Sigmoid colon (tissue), 7 donors: ENCODE data around the gene NGF. TPM values are rescaled to one million over a fixed set of nuclear protein-coding genes. Genes with fewer than 3 reads are reported as not detected.

Source experiments
- DNase-seq: peaks from one replicate; pipeline ENCODE4 v3.0.0-alpha.2; 2019
- H3K27ac ChIP-seq, 4 donors: fragments of 200-600 bp; sonication (generic); one replicate each; pipeline ENCODE4 v1.5.1; 2016 to 2019; ENCODE audit warnings: mild to moderate bottlenecking in 1 of 4
- H3K27me3 ChIP-seq, 3 donors: fragments of 200-600 bp; sonication (generic); one replicate each; pipeline ENCODE4 v1.5.1; 2019; ENCODE audit warnings: mild to moderate bottlenecking in 1 of 3
- H3K36me3 ChIP-seq, 4 donors: fragments of 200-600 bp; sonication (generic); one replicate each; pipeline ENCODE4 v1.5.1; 2016 to 2019
- H3K4me1 ChIP-seq, 4 donors: fragments of 200-600 bp; sonication (generic); one replicate each; pipeline ENCODE4 v1.5.1; 2017 to 2019
- H3K4me3 ChIP-seq, 4 donors: fragments of 200-600 bp; sonication (generic); one replicate each; pipeline ENCODE4 v1.5.1; 2017 to 2019; ENCODE audit warnings: mild to moderate bottlenecking in 2 of 4, moderate library complexity in 1 of 4
- H3K9me3 ChIP-seq, 4 donors: fragments of 200-600 bp in 3 of 4; sonication (generic) in 3 of 4; one replicate each; pipeline versions ENCODE4 v1.5.1 to v1.6.1; 2013 to 2019
- EP300 ChIP-seq, 4 donors: sonication (generic); formaldehyde crosslinking; IDR thresholded peaks; one replicate each; pipeline ENCODE4 v1.6.1; 2017; ENCODE audit warnings: antibody characterized with exemption in 4 of 4
- POLR2A ChIP-seq, 2 donors: fragments of 450-650 bp; IDR thresholded peaks; one replicate each; pipeline ENCODE4 v1.6.1; 2016; ENCODE audit warnings: antibody characterized with exemption in 2 of 2, mild to moderate bottlenecking in 2 of 2, moderate library complexity in 2 of 2
- POLR2AphosphoS5 ChIP-seq, 4 donors: sonication (generic); formaldehyde crosslinking; IDR thresholded peaks; one replicate each; pipeline ENCODE4 v1.6.1; 2017; ENCODE audit warnings: antibody characterized with exemption in 4 of 4
- WGBS, 2 donors: extraction: QIAGEN DNeasy Blood & Tissue Kit; methylation state at CpG; one replicate each; pipeline ENCODE4 v1.1.7; 2013; 5-methylcytosine and 5-hydroxymethylcytosine counted together
- intact Hi-C: fragments of 100-400 bp; cut with DNase I; formaldehyde crosslinking; loops from one replicate; pipeline ENCODE4 v1.15.1; 2023
- polyA plus RNA-seq, 3 donors: library from polyadenylated mRNA; stranded (reverse); fragments of 200-250 nt; gene quantifications; one replicate each; pipeline ENCODE4 v1.2.3, GENCODE V29; 2013
- total RNA-seq, 4 donors: library from RNA; depleted of rRNA; stranded (reverse); fragments of >200 nt; gene quantifications; one replicate each; pipeline ENCODE4 v1.1.0, GENCODE V29; 2016
- TF ChIP-seq, protein P1 (sequence below), 4 experiments: fragments of 450-650 bp in 3 of 4; fragments of 200-600 bp in 1 of 4; IDR thresholded peaks; one replicate each; pipeline ENCODE4 v1.5.1; 2016 to 2019; ENCODE audit warnings: antibody characterized with exemption in 4 of 4, mild to moderate bottlenecking in 3 of 4, moderate library complexity in 2 of 4
- donor health status: healthy with polysubstance abuse.
- donor health status: Bipolar disorder and iron deficiency.
- donor health status: healthy.

The NGF gene
- total and polyA plus RNA-seq, 7 donors, result 0.83 to 5.6 (median 3.9) TPM; not detected in 2

DNA sequence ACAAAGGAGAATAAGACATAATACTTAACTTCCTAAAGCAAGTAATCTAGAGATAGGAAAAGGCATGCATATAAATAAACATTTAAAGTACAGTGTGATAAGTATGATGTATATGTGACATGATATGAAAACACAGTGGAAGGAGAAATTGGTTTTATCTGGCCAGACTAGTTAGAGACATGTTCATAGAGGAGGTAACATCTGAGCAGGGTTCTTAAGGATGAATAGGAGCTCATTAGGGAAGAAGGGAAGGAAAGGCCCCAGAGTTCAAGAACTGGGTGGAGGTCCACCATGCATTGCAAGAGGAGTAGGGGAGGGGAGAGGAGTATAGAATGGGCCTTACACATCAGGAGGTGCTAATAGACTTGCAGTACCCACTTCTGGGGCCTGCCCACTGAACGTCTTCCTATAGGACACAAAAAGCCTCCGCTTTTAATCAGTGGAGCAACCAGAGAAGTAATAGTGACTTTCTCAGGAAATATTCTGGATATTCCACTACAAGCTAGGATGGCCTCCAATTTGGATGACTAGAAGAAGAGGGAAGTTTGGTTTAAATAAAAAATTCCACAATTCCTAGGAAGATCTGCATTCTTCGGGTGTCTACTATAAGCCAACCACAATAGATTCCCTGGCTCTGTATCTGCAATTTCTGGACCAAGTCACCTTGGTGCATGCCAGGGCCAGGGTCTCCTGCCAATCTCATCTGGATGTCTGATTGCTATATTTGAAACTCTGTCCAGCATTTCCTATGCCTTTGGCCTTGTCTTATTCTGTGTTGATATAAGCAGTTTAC is 41.9 kb downstream of the NGF start:
- DNase-seq, result no peak
- Histone ChIP-seq H3K4me3 (no peak overlapping the region), H3K27me3 (no peaks in the 10 kb centered on the region), H3K36me3 (no peaks in the 10 kb centered on the region), H3K4me1 (no peaks in the 10 kb centered on the region), H3K9me3 (no peaks in the 10 kb centered on the region), H3K27ac (no peak overlapping the region)
- TF ChIP-seq, protein P1, sequence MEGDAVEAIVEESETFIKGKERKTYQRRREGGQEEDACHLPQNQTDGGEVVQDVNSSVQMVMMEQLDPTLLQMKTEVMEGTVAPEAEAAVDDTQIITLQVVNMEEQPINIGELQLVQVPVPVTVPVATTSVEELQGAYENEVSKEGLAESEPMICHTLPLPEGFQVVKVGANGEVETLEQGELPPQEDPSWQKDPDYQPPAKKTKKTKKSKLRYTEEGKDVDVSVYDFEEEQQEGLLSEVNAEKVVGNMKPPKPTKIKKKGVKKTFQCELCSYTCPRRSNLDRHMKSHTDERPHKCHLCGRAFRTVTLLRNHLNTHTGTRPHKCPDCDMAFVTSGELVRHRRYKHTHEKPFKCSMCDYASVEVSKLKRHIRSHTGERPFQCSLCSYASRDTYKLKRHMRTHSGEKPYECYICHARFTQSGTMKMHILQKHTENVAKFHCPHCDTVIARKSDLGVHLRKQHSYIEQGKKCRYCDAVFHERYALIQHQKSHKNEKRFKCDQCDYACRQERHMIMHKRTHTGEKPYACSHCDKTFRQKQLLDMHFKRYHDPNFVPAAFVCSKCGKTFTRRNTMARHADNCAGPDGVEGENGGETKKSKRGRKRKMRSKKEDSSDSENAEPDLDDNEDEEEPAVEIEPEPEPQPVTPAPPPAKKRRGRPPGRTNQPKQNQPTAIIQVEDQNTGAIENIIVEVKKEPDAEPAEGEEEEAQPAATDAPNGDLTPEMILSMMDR (IDR thresholded peaks at IDR 0.05), result no peak
- intact Hi-C loops, result no loop called here
- WGBS, 2 donors, result 91 to 97% methylated on average over 3 of the region's 3 CpGs

DNA sequence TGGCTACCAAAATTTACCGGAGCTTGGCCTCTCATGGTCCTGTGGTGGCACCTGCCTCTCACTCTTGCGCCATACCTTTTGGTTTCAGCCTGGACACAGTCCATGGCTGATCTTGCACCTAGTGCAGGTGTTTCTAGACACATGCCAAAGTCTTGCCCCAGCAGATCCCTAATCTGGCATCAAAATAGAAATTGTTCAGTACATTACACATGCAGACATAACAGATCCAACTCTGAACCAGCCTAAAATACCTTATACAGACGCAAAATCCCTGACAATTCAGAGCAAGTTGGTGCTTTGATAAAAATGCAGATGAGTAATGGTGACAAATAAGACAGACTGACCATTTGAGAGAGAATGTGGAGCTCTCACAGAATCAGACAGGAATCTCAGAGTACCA is 44.1 kb downstream of the NGF start:
- intact Hi-C loops, result no loop called here
- WGBS, 2 donors, result 95 to 97% methylated on average over 3 of the region's 3 CpGs

DNA sequence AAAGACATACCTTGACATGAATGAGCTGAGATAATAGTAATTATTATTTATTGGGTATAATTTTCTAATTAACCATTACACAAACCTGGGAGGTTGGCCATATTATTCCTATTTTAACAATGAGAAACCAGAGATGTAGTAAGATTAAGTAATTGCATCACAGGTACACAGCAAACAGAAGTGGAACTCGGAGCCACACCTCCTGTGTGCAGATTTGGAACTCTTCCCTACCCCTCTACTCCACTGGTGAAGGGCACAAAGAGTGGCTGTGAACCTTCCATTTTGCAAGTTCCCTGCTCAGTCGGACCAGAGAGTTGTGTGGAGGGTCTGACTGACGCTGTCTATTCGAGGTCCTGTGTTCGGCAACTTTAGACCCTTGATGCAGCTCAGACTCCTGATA is 45.0 kb downstream of the NGF start:
- intact Hi-C loops, result no loop called here

More for the DNA sequence above, 44.1 kb downstream of the NGF start:
- Histone ChIP-seq H3K9me3 (no peaks in the 10 kb centered on the region), H3K4me3 (no peak overlapping the region), H3K4me1 (no peaks in the 10 kb centered on the region), H3K27me3 (no peaks in the 10 kb centered on the region), H3K36me3 (no peaks in the 10 kb centered on the region), H3K27ac (no peak overlapping the region)
- no peak for DNase-seq
- TF ChIP-seq, protein P1 (IDR thresholded peaks at IDR 0.05), result no peak
- TF ChIP-seq POLR2A (IDR thresholded peaks at IDR 0.05), result no peak
- TF ChIP-seq POLR2AphosphoS5 (IDR thresholded peaks at IDR 0.05), result no peak
- no peak for TF ChIP-seq EP300 (IDR thresholded peaks at IDR 0.05)

DNA sequence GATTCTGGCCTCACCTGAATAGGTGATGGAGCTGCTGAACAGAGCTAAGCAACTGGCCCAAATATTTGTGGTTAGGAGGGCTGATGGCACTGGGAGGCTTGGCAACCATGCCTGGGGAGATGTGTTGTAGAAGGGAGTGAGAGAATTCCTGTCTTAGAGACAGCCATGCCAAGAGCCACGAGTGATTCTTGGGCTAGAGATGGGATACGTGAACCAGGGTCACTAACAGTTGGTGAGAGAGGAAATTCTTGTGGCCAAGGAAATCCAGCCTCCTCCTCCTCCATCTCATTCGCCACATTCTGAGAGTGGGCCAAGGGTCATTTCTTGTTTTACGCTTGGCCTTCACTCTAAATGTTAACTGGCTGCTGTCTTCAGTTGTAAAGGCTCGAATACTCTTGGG is 46.3 kb downstream of the NGF start:
- Histone ChIP-seq H3K9me3 (no peaks in the 10 kb centered on the region), H3K4me1 (no peaks in the 10 kb centered on the region), H3K27me3 (no peaks in the 10 kb centered on the region), H3K27ac (no peak overlapping the region), H3K4me3 (no peak overlapping the region), H3K36me3 (no peaks in the 10 kb centered on the region)
- intact Hi-C loops, result no loop called here
- WGBS, 2 donors, result 89% methylated on average over 5 of the region's 5 CpGs
- DNase-seq, result no peak
- TF ChIP-seq POLR2A (IDR thresholded peaks at IDR 0.05) (no peak), POLR2AphosphoS5 (IDR thresholded peaks at IDR 0.05) (no peak), EP300 (IDR thresholded peaks at IDR 0.05) (no peak)
- TF ChIP-seq, protein P1 (IDR thresholded peaks at IDR 0.05), result no peak

More for the DNA sequence above, 45.0 kb downstream of the NGF start:
- Histone ChIP-seq H3K9me3 (no peaks in the 10 kb centered on the region), H3K4me1 (no peaks in the 10 kb centered on the region), H3K36me3 (no peaks in the 10 kb centered on the region), H3K27ac (no peak overlapping the region), H3K27me3 (no peaks in the 10 kb centered on the region), H3K4me3 (no peak overlapping the region)
- DNase-seq, result no peak
- WGBS, 2 donors, result 92% methylated on average over 5 of the region's 5 CpGs
- no peak for TF ChIP-seq POLR2A (IDR thresholded peaks at IDR 0.05)
- TF ChIP-seq POLR2AphosphoS5 (IDR thresholded peaks at IDR 0.05), result no peak
- TF ChIP-seq EP300 (IDR thresholded peaks at IDR 0.05), result no peak
- TF ChIP-seq, protein P1 (IDR thresholded peaks at IDR 0.05), result no peak

DNA sequence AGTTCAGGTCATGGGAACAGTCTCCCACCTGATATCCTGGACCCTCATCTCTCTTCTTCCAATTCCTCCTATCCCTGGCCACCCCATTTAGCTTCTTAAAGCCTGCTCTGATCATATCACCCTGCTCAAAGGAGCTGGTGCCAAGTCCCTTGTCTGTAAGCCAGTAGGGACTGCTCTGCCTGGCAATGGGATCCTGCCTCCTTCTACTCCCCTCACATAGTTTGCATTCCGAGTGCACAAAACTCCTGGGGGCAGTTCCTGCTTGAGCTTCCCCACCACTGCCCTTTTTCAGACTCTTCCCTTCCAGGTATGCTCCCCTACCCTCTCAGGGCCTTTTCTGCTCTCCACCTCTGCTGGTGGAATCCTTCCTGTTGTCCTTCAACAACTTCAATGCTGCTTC is 48.1 kb downstream of the NGF start:
- Histone ChIP-seq H3K36me3 (peaks cover 0 to 4% (median 0%) of the 10 kb centered on the region in 4 donors), H3K4me3 (no peak overlapping the region), H3K9me3 (no peaks in the 10 kb centered on the region), H3K27me3 (no peaks in the 10 kb centered on the region), H3K27ac (no peak overlapping the region), H3K4me1 (no peaks in the 10 kb centered on the region)
- WGBS, 2 donors, result 87 to 92% methylated on average over 1 of the region's 1 CpG
- intact Hi-C loops, result no loop called here
- TF ChIP-seq EP300 (IDR thresholded peaks at IDR 0.05) (no peak), POLR2A (IDR thresholded peaks at IDR 0.05) (no peak), POLR2AphosphoS5 (IDR thresholded peaks at IDR 0.05) (no peak)
- TF ChIP-seq, protein P1 (IDR thresholded peaks at IDR 0.05), result no peak
- DNase-seq, result no peak
